Measurements from ENCODE around the gene ZNF275. TPM values are rescaled to one million over a fixed set of nuclear protein-coding genes. Genes with fewer than 3 reads are reported as not detected.

Gene ZNF275
- total RNA-seq, 1 donor from 2014 or later: 7.6 TPM

DNA sequence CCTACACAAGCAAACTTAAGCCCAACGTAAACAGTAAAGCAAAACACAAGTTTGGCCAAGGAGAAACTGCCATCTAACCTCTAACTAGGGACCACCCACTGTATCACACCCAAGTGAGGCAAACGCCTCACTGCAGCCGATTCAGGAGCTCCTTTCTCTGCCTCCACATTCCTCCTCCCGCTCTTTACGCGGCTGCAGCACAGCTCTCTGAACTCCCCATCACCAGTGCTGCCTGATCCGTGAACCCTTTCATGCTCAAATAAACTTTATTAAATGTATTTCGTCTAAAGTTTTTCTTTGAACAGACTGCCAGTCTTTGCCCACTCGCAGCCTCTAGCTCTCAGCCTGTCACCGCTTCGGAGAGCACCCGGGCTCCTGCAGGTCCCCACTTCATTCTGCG lies 60.7 kb downstream of the ZNF275 start:
- no peak for ATAC-seq
- no peak for DNase-seq
- TF ChIP-seq CTCF (IDR thresholded peaks at IDR 0.05): no peak
- Histone ChIP-seq H3K9me3 (no peaks in the 10 kb centered on the region), H3K4me1 (no peaks in the 10 kb centered on the region), H3K27me3 (ENCODE audit: low read depth) (no peaks in the 10 kb centered on the region), H3K36me3 (no peaks in the 10 kb centered on the region), H3K4me3 (no peak overlapping the region), H3K27ac (no peak overlapping the region)
- intact Hi-C loops (cut with DNase I): no loop called here

GRCh38 chrX:153395613-153396319 lies 61.8 kb downstream of the ZNF275 start:
- Histone ChIP-seq H3K9me3 (no peaks in the 10 kb centered on the region), H3K36me3 (no peaks in the 10 kb centered on the region), H3K4me1 (no peaks in the 10 kb centered on the region), H3K27me3 (ENCODE audit: low read depth) (no peaks in the 10 kb centered on the region), H3K27ac (no peak overlapping the region), H3K4me3 (no peak overlapping the region)
- intact Hi-C loops (cut with DNase I): no loop called here
- DNase-seq (no peak), ATAC-seq (no peak)
- no peak for TF ChIP-seq CTCF (IDR thresholded peaks at IDR 0.05)

DNA sequence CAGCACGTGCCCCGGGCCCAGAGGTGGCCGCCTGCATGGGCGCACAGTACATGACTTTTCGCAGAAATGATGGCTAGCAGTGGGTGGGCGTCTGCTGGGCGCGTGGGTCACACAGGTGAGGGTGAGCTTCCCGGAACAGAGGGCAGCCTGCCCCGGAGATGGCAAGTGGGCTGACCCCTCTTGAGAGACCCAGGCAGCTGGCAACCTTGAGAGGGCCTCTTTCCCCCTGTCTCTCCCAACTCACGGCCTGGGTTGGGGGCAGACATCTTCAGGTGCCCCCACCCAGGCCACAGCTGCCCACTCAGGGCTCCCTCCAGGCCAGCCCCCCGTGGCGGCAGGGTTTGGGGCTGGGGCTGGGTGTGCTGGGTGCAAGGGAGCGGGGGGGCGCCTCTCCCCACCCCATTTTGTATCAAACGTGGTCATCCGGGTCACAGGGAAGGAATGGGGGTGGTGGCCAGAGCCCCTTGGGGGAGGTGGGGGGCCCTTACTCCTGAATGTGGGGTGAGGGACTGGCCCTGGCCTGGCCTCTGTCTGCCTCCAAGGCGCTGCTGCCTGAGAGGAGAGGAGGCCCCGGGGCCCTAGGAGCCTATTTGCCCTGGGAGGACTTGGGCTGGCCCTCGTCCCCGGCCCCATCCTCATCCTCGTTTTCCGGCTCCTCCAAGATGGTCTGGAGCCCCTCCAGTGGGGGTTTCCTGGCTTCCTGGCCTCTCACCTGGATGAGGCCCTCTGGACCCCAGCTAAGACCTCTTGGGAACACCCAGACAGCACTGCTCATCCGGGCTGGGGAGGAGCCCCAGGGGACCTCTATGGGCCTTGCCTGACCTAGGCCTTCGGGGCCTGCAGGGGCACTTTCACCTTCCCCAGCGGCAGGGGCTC lies 62.6 kb downstream of the ZNF275 start:
- no peaks in the 10 kb centered on the region for H3K36me3 ChIP-seq

GRCh38 chrX:153397256-153397960 lies 63.5 kb downstream of the ZNF275 start:
- Histone ChIP-seq H3K27ac (no peak overlapping the region), H3K9me3 (no peaks in the 10 kb centered on the region), H3K27me3 (ENCODE audit: low read depth) (no peaks in the 10 kb centered on the region), H3K36me3 (no peaks in the 10 kb centered on the region), H3K4me3 (no peak overlapping the region), H3K4me1 (no peaks in the 10 kb centered on the region)
- no peak for TF ChIP-seq CTCF (IDR thresholded peaks at IDR 0.05)
- DNase-seq (no peak), ATAC-seq (no peak)
- intact Hi-C loops (cut with DNase I): no loop called here

More for the DNA sequence above, 62.6 kb downstream of the ZNF275 start:
- Histone ChIP-seq H3K4me1 (no peaks in the 10 kb centered on the region), H3K27me3 (ENCODE audit: low read depth) (no peaks in the 10 kb centered on the region), H3K4me3 (no peak overlapping the region), H3K9me3 (no peaks in the 10 kb centered on the region), H3K27ac (no peak overlapping the region)
- no peak for TF ChIP-seq CTCF (IDR thresholded peaks at IDR 0.05)
- ATAC-seq (no peak), DNase-seq (no peak)
- intact Hi-C loops (cut with DNase I): no loop called here

DNA sequence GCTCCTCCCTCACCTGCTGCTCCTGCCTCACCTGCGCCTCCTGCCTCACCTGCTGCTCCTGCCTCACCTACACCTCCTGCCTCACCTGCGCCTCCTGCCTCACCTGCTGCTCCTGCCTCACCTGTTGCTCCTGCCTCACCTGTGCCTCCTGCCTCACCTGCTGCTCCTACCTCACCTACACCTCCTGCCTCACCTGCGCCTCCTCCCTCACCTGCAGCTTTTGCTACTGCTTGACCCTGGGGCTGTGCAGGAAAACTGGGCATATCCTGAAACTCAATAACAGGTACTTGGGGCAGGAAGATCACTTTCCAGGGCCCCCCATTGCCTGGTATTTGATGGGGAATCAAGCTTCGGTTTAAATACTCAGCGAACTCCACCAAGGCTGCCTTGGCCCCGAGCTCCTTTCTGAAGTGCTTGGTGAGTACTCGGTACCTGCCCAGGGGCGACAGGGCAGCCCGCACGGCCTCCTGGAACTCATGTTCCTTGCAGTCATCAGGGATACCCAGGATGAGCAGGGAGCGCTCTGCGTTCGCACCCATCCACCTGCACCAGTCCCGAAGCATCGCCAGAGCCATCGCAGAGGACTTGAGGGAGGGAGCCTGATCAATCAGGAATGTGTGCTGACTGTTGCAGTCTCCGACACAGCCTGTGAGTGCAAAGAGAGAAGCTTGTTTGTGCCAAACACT lies 64.5 kb downstream of the ZNF275 start:
- H3K4me1 ChIP-seq: no peaks in the 10 kb centered on the region
- ATAC-seq: no peak
- no peak for DNase-seq
- no peaks in the 10 kb centered on the region for H3K27me3 ChIP-seq (ENCODE audit: low read depth)
- no peak for TF ChIP-seq CTCF (IDR thresholded peaks at IDR 0.05)
- H3K27ac ChIP-seq: no peak overlapping the region
- intact Hi-C loops (cut with DNase I): no loop called here
- H3K36me3 ChIP-seq: no peaks in the 10 kb centered on the region
- no peak overlapping the region for H3K4me3 ChIP-seq
- H3K9me3 ChIP-seq: no peaks in the 10 kb centered on the region
